Naive thymus-derived CD4-positive, alpha-beta T cell (primary cell): ENCODE data around the gene DNAJA3. TPM values are rescaled to one million over a fixed set of nuclear protein-coding genes. Genes with fewer than 3 reads are reported as not detected.
"Not testable (repeated sequence)": the region's sequence is repeated elsewhere in the genome, so short reads cannot be mapped to it uniquely, and the experiment has no call there.

ENCODE experiments used
- ATAC-seq: fragments of 150-1000 bp; cut with Tn5 transposase; 2 replicates; pipeline ENCODE4 v1.10.0; 2021; ENCODE audit warnings: mild to moderate bottlenecking, moderate library complexity
- CTCF ChIA-PET: fragments of 350-600 bp; sonication (Branson Sonifier 250); formaldehyde crosslinking; loops from one replicate; lab custom pipeline; 2021; ENCODE audit warnings: antibody characterized with exemption; lab: Charles Lee
- POLR2A ChIA-PET: fragments of 350-600 bp; sonication (Branson Sonifier 250); formaldehyde crosslinking; loops from one replicate; lab custom pipeline; 2021; ENCODE audit warnings: antibody characterized with exemption, inconsistent platforms; lab: Charles Lee
- DNase-seq, 9 donors: peaks; one replicate each; pipeline versions ENCODE4 v3.0.0 to v3.0.0-alpha.2; 2020 to 2022; ENCODE audit warnings: mixed read lengths in 1 of 9
- H3K27ac ChIP-seq: one replicate; pipeline ENCODE4 v1.7.0; 2013; ENCODE audit warnings: mild to moderate bottlenecking, low read depth, low read length, moderate library complexity
- H3K27me3 ChIP-seq, 2 donors: one replicate each; pipeline ENCODE4 v1.7.0; 2013; ENCODE audit warnings: low read length in 2 of 2, mild to moderate bottlenecking in 2 of 2, moderate library complexity in 2 of 2; ENCODE audit not compliant: control insufficient read depth in 2 of 2, insufficient read depth in 2 of 2
- H3K36me3 ChIP-seq, 3 experiments: 1 replicate in 2 of 3; 2 replicates in 1 of 3; pipeline ENCODE4 v1.7.0; 2013; ENCODE audit warnings: low read length in 3 of 3, mild to moderate bottlenecking in 3 of 3, moderate library complexity in 1 of 3; ENCODE audit not compliant: insufficient read depth in 3 of 3, control insufficient read depth in 2 of 3
- H3K4me1 ChIP-seq, 2 donors: one replicate each; pipeline ENCODE4 v1.7.0; 2013; ENCODE audit warnings: low read length in 2 of 2, mild to moderate bottlenecking in 2 of 2, moderate library complexity in 1 of 2; ENCODE audit not compliant: control insufficient read depth in 2 of 2, insufficient read depth in 2 of 2
- H3K4me3 ChIP-seq: 2 replicates; pipeline ENCODE4 v1.7.0; 2013; ENCODE audit warnings: mild to moderate bottlenecking, low read length
- H3K9me3 ChIP-seq, 3 experiments: 1 replicate in 2 of 3; 2 replicates in 1 of 3; pipeline ENCODE4 v1.7.0; 2013; ENCODE audit warnings: low read length in 3 of 3; ENCODE audit not compliant: control insufficient read depth in 2 of 3
- H3K27ac Mint-ChIP-seq, 9 donors: one replicate each; pipeline ENCODE4 v1.8.0; 2020 to 2022; ENCODE audit warnings: mixed read lengths in 9 of 9, mild to moderate bottlenecking in 8 of 9, moderate library complexity in 5 of 9, inconsistent platforms in 2 of 9
- H3K27me3 Mint-ChIP-seq, 5 donors: one replicate each; pipeline ENCODE4 v1.8.0; 2021 to 2022; ENCODE audit warnings: mixed read lengths in 5 of 5, mild to moderate bottlenecking in 1 of 5
- H3K36me3 Mint-ChIP-seq, 5 donors: one replicate each; pipeline ENCODE4 v1.8.0; 2020 to 2022; ENCODE audit warnings: mixed read lengths in 5 of 5, mild to moderate bottlenecking in 3 of 5, inconsistent platforms in 1 of 5
- H3K4me1 Mint-ChIP-seq, 7 donors: one replicate each; pipeline ENCODE4 v1.8.0; 2020 to 2022; ENCODE audit warnings: mixed read lengths in 7 of 7, mild to moderate bottlenecking in 3 of 7, inconsistent platforms in 1 of 7
- H3K4me3 Mint-ChIP-seq, 10 donors: one replicate each; pipeline ENCODE4 v1.8.0; 2020 to 2022; ENCODE audit warnings: mild to moderate bottlenecking in 10 of 10, mixed read lengths in 10 of 10, moderate library complexity in 6 of 10, inconsistent platforms in 2 of 10
- H3K9me3 Mint-ChIP-seq, 11 donors: one replicate each; pipeline ENCODE4 v1.8.0; 2020 to 2022; ENCODE audit warnings: mixed read lengths in 11 of 11, mild to moderate bottlenecking in 4 of 11, inconsistent platforms in 1 of 11, moderate library complexity in 1 of 11
- intact Hi-C, 2 donors: fragments of 100-400 bp; cut with micrococcal nuclease; formaldehyde crosslinking; loops; one replicate each; pipeline ENCODE4 v1.15.1; 2023
- polyA plus RNA-seq, 2 donors: library from polyadenylated mRNA; unstranded; fragments of 300-500 nt; fragmentation: Illumina TruSeq; gene quantifications; one replicate each; pipeline ENCODE4 v1.2.3, GENCODE V29; 2021
- total RNA-seq, 6 experiments: library from RNA in 5 of 6; stranded (reverse) in 5 of 6; gene quantifications; 1 replicate in 5 of 6; 2 replicates in 1 of 6; pipeline ENCODE4 v1.2.3 and lab custom pipeline; 2021 to 2026

The DNAJA3 gene
- total and polyA plus RNA-seq, 7 experiments from 2014 or later = 33.6 to 79.8 (median 70.5) TPM

GRCh38 chr16:4392382-4393239 lies 33.1 kb upstream of the DNAJA3 start:
- peak; percentile 4 for ATAC-seq

GRCh38 chr16:4393240-4393600 lies 32.4 kb upstream of the DNAJA3 start:
- no peaks in the 10 kb centered on the region for H3K9me3 Mint-ChIP-seq
- ATAC-seq (no peak), DNase-seq (no peak)
- Histone ChIP-seq H3K4me3 (no peak overlapping the region), H3K27me3 (no peaks in the 10 kb centered on the region), H3K9me3 (no peaks in the 10 kb centered on the region), H3K4me1 (no peaks in the 10 kb centered on the region), H3K36me3 (peaks cover 10 to 91% (median 17%) of the 10 kb centered on the region in 3 experiments), H3K27ac (no peak overlapping the region)
- H3K27ac Mint-ChIP-seq = peak overlapping the region in 1 of 9 donors; percentile 14
- H3K4me3 Mint-ChIP-seq = no peak overlapping the region
- no peaks in the 10 kb centered on the region for H3K27me3 Mint-ChIP-seq
- CTCF ChIA-PET = no interaction called here
- POLR2A ChIA-PET = no interaction called here
- H3K4me1 Mint-ChIP-seq = peaks cover 0 to 15% (median 4%) of the 10 kb centered on the region in 7 donors
- intact Hi-C loops = no loop called here
- H3K36me3 Mint-ChIP-seq = peaks cover 4 to 15% (median 5%) of the 10 kb centered on the region in 5 donors

More at GRCh38 chr16:4392382-4393239, 33.1 kb upstream of the DNAJA3 start:
- Mint-ChIP-seq H3K4me1 (peaks cover 0 to 15% (median 4%) of the 10 kb centered on the region in 7 donors), H3K4me3 (no peak overlapping the region), H3K9me3 (no peaks in the 10 kb centered on the region), H3K27me3 (no peaks in the 10 kb centered on the region), H3K27ac (peak overlapping the region in 3 of 9 donors; percentile 14 to 15 (median 14)), H3K36me3 (peaks cover 4 to 15% (median 5%) of the 10 kb centered on the region in 5 donors)
- H3K27ac ChIP-seq = no peak overlapping the region
- no peaks in the 10 kb centered on the region for H3K4me1 ChIP-seq
- no peak for DNase-seq
- H3K4me3 ChIP-seq = no peak overlapping the region
- intact Hi-C loops = no loop called here
- H3K36me3 ChIP-seq = peaks cover 10 to 93% (median 22%) of the 10 kb centered on the region in 3 experiments
- POLR2A ChIA-PET = no interaction called here
- no peaks in the 10 kb centered on the region for H3K9me3 ChIP-seq
- CTCF ChIA-PET = no interaction called here
- H3K27me3 ChIP-seq = no peaks in the 10 kb centered on the region

DNA sequence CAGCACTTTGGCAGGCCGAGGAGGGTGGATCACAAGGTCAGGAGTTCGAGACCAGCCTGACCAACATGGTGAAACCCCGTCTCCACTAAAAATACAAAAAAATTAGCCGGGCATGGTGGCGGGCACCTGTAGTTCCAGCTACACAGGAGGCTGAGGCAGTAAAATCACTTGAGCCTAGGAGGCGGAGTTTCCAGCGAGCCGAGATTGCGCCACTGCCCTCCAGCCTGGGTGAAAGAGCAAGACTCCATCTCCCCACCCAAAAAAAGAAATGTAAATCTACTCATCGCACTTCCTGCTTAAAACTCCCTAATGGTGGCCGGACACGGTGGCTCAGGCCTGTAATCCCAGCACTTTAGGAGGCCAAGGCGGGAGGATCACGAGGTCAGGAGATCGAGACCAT lies 31.8 kb upstream of the DNAJA3 start:
- intact Hi-C loops, POLR2A ChIA-PET: not testable (repeated sequence)
- H3K4me1 Mint-ChIP-seq = peaks cover 0 to 15% (median 4%) of the 10 kb centered on the region in 7 donors

DNA sequence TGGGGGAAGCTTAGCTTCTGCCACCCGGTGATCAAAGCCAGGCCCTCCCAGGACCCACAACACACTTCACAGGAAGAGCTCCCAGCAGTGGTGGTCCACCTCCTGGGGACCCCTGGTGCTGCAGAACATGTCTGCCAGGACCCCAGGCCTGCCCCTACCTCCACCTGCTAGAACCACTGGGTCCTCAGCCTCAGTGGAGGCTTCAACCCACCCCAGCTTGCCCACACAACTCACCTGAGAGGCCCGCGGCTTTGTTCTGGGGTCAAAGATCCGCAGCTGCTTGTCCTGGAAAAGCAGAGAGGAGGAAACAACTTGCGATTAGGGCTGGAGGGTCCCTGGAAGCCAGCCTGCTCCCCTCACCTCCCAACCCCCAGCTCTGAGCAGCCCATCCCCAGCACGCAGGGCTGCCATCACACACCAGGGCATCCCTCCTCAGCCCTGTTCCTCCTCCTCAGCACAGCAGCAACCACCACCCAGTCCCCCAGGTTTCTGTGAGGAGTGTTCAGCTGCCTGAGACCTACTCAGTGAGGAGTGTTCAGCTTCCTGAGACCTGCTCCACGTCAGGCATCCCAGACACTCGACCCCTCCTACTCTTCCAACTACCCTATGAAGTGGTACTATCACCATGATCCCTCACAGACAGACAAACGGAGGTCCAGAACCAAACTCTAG lies 30.5 kb upstream of the DNAJA3 start:
- Histone ChIP-seq H3K9me3 (no peaks in the 10 kb centered on the region), H3K4me3 (no peak overlapping the region), H3K36me3 (peaks cover 10 to 85% (median 15%) of the 10 kb centered on the region in 3 experiments), H3K27ac (no peak overlapping the region), H3K4me1 (no peaks in the 10 kb centered on the region), H3K27me3 (no peaks in the 10 kb centered on the region)
- DNase-seq (peak in 1 of 9 donors; percentile 8), ATAC-seq (no peak)
- ChIA-PET CTCF (no interaction called here), POLR2A (interaction anchor here (0.6 kb wide), 1 partner anchor 84 kb away, joined by 4 read pairs; no protein-coding TSS in a partner anchor)
- intact Hi-C loops = no loop called here
- Mint-ChIP-seq H3K27me3 (no peaks in the 10 kb centered on the region), H3K9me3 (no peaks in the 10 kb centered on the region), H3K27ac (peak overlapping the region in 5 of 9 donors; percentile 5 to 79 (median 41)), H3K4me3 (no peak overlapping the region), H3K36me3 (peaks cover 5 to 17% (median 14%) of the 10 kb centered on the region in 5 donors), H3K4me1 (peaks cover 0 to 21% (median 4%) of the 10 kb centered on the region in 7 donors)

More for the DNA sequence above, 31.8 kb upstream of the DNAJA3 start:
- H3K9me3 ChIP-seq, H3K4me1 ChIP-seq, H3K4me3 ChIP-seq, H3K27ac ChIP-seq, CTCF ChIA-PET, DNase-seq, H3K27me3 ChIP-seq, H3K9me3 Mint-ChIP-seq, H3K27me3 Mint-ChIP-seq, ATAC-seq, H3K4me3 Mint-ChIP-seq: not testable (repeated sequence)
- Mint-ChIP-seq H3K27ac (peak overlapping the region in 1 of 9 donors; percentile 25), H3K36me3 (peaks cover 4 to 15% (median 5%) of the 10 kb centered on the region in 5 donors)
- H3K36me3 ChIP-seq = peaks cover 10 to 87% (median 15%) of the 10 kb centered on the region in 3 experiments

- ChIA-PET POLR2A (interaction anchor here (0.6 kb wide), 1 partner anchor 481 kb away, joined by 3 read pairs; no protein-coding TSS in a partner anchor), CTCF (no interaction called here)
- DNase-seq (no peak), ATAC-seq (no peak)
- H3K4me1 Mint-ChIP-seq = peaks cover 12 to 25% (median 14%) of the 10 kb centered on the region in 7 donors
- Histone ChIP-seq H3K4me3 (no peak overlapping the region), H3K4me1 (no peaks in the 10 kb centered on the region), H3K27me3 (no peaks in the 10 kb centered on the region), H3K9me3 (no peaks in the 10 kb centered on the region), H3K36me3 (peaks cover 15 to 74% (median 27%) of the 10 kb centered on the region in 3 experiments), H3K27ac (no peak overlapping the region)
- intact Hi-C loops = no loop called here
- no peaks in the 10 kb centered on the region for H3K27me3 Mint-ChIP-seq
- peak overlapping the region in 4 of 9 donors; percentile 3 to 79 (median 26) for H3K27ac Mint-ChIP-seq
- H3K36me3 Mint-ChIP-seq = peaks cover 10 to 21% (median 19%) of the 10 kb centered on the region in 5 donors
- H3K4me3 Mint-ChIP-seq = no peak overlapping the region
- peaks cover 0 to 6% (median 0%) of the 10 kb centered on the region in 11 donors for H3K9me3 Mint-ChIP-seq
Measured at GRCh38 chr16:4399001-4399730, 26.5 kb upstream of the DNAJA3 start.

DNA sequence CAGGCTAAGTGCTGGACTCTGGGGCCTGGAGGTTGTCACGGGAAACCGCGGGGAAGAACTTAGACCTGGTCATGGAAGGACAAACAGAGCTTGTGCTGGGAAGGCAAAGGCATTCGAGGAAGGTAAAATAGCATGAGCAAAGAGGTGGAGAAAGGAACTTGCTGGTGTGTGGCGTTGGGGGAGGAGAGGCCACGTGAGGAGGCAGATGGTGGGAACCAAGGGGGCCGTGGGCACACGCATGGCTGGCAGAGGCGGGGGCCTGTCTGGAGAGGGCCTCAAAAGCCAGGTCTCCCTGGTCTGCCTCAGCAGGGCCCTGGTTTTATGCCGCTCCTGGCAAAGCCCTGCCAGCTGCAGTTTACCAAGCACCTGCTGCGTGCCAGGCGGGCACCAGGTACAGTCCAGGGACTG lies 24.6 kb upstream of the DNAJA3 start:
- Mint-ChIP-seq H3K9me3 (peaks cover 0 to 14% (median 0%) of the 10 kb centered on the region in 11 donors), H3K4me1 (peaks cover 9 to 29% (median 19%) of the 10 kb centered on the region in 7 donors), H3K36me3 (peaks cover 7 to 31% (median 17%) of the 10 kb centered on the region in 5 donors), H3K27ac (peak overlapping the region in 4 of 9 donors; percentile 58 to 86 (median 76)), H3K27me3 (no peaks in the 10 kb centered on the region), H3K4me3 (no peak overlapping the region)
- Histone ChIP-seq H3K36me3 (peaks cover 19 to 76% (median 28%) of the 10 kb centered on the region in 3 experiments), H3K4me3 (no peak overlapping the region), H3K27me3 (no peaks in the 10 kb centered on the region), H3K4me1 (no peaks in the 10 kb centered on the region), H3K9me3 (no peaks in the 10 kb centered on the region), H3K27ac (no peak overlapping the region)
- DNase-seq = no peak
- intact Hi-C loops = no loop called here
- no peak for ATAC-seq
- CTCF ChIA-PET = no interaction called here
- POLR2A ChIA-PET = interaction anchor here (1.0 kb wide), 1 partner anchor 10 kb away, joined by 3 read pairs; no protein-coding TSS in a partner anchor
